Smooth muscle cell (in vitro differentiated cells): ENCODE measurements around the gene DENND1A. TPM values are rescaled to one million over a fixed set of nuclear protein-coding genes. Genes with fewer than 3 reads are reported as not detected.

Experiments used
- DNase-seq: peaks from one replicate; lab custom pipeline; 2025; ENCODE audit not compliant: unreplicated experiment; lab: John Stamatoyannopoulos, UW
- H2AFZ ChIP-seq: fragments of 200-600 bp; sonication (generic); 2 replicates; pipeline ENCODE4 v1.6.0; 2016; ENCODE audit warnings: antibody characterized with exemption, low read depth, mild to moderate bottlenecking
- H3F3A ChIP-seq: fragments of 200-600 bp; sonication (generic); 2 replicates; pipeline ENCODE4 v1.6.0; 2017; ENCODE audit warnings: antibody characterized with exemption, low read depth
- H3K27ac ChIP-seq: fragments of 200-600 bp; sonication (generic); 2 replicates; pipeline ENCODE4 v1.5.1; 2016; ENCODE audit warnings: low read depth, mild to moderate bottlenecking
- H3K27me3 ChIP-seq: fragments of 200-600 bp; sonication (generic); 2 replicates; pipeline ENCODE4 v1.6.1; 2016; ENCODE audit warnings: low read depth, mild to moderate bottlenecking
- H3K36me3 ChIP-seq: fragments of 200-600 bp; sonication (generic); 2 replicates; pipeline ENCODE4 v1.5.1; 2016; ENCODE audit warnings: low read depth
- H3K4me1 ChIP-seq: fragments of 200-600 bp; sonication (generic); 2 replicates; pipeline ENCODE4 v1.5.1; 2016; ENCODE audit warnings: low read depth
- H3K4me2 ChIP-seq: fragments of 200-600 bp; sonication (generic); 2 replicates; pipeline ENCODE4 v1.6.0; 2016; ENCODE audit warnings: mild to moderate bottlenecking
- H3K4me3 ChIP-seq: fragments of 200-600 bp; sonication (generic); 2 replicates; pipeline ENCODE4 v1.5.1; 2016; ENCODE audit warnings: mild to moderate bottlenecking
- H3K79me2 ChIP-seq: fragments of 200-600 bp; sonication (generic); 2 replicates; pipeline ENCODE4 v1.6.0; 2016; ENCODE audit warnings: low read depth, mild to moderate bottlenecking
- H3K9ac ChIP-seq: fragments of 200-600 bp; sonication (generic); 2 replicates; pipeline ENCODE4 v1.6.0; 2016; ENCODE audit warnings: low read depth
- H3K9me3 ChIP-seq: fragments of 200-600 bp; sonication (generic); replicated peaks from 2 replicates; pipeline ENCODE4 v1.5.1; 2016; ENCODE audit warnings: low read depth
- H4K20me1 ChIP-seq: fragments of 200-600 bp; sonication (generic); 2 replicates; pipeline ENCODE4 v1.6.0; 2016; ENCODE audit warnings: low read depth
- CTCF ChIP-seq: fragments of 200-600 bp; sonication (generic); IDR thresholded peaks from 2 replicates; pipeline ENCODE4 v1.5.1; 2017; ENCODE audit warnings: borderline replicate concordance, mild to moderate bottlenecking, antibody characterized with exemption; ENCODE audit not compliant: insufficient read depth, poor library complexity, severe bottlenecking
- WGBS: methylation state at CpG from one replicate; pipeline ENCODE4 v1.1.7; 2016; ENCODE audit warnings: low lambda C conversion rate; 5-methylcytosine and 5-hydroxymethylcytosine counted together
- polyA plus RNA-seq: library from polyadenylated mRNA; unstranded; fragments of >200 nt; fragmentation: Nextera tagmentation; extraction: Ambion mirVana; gene quantifications from 2 replicates; pipeline ENCODE4 v1.2.1, GENCODE V29; 2016
- total RNA-seq: library from RNA; depleted of rRNA; stranded (reverse); fragments of >200 nt; gene quantifications from 2 replicates; pipeline ENCODE4 v1.2.3, GENCODE V29; 2014

DENND1A gene
- total and polyA plus RNA-seq, 2 experiments from 2014 or later = 8.1 to 20.2 TPM

DNA sequence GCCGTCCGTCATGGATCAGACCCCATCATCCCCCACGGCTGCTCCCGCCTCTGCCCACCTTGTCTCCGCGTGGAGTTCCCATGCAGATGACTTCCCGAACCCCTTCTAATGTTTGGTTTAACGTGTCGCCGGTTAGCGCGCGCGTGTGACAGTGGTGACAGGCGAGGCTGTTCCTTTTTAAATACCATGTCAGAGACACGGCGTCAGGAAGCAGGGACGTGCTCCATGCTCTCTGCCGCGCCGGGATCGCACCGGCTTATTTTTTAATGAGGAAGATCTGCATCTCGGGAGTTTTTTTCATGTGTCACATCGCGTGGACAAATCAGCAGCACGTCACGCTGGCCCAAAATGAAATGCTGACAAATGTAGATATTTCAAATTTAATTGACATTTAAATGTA lies 538.0 kb downstream of the DENND1A start:
- no peaks in the 10 kb centered on the region for H3K4me1 ChIP-seq
- 93% methylated on average over 26 of the region's 28 CpGs for WGBS

GRCh38 chr9:123391233-123391632 lies 538.7 kb downstream of the DENND1A start:
- Histone ChIP-seq H3K9ac (no peak overlapping the region), H3K27ac (no peak overlapping the region), H3K9me3 (no peaks in the 10 kb centered on the region), H4K20me1 (no peaks in the 10 kb centered on the region), H2AFZ (no peak overlapping the region), H3K4me2 (no peak overlapping the region), H3F3A (no peaks in the 10 kb centered on the region), H3K79me2 (no peaks in the 10 kb centered on the region), H3K36me3 (no peaks in the 10 kb centered on the region), H3K4me3 (no peak overlapping the region), H3K4me1 (no peaks in the 10 kb centered on the region), H3K27me3 (no peaks in the 10 kb centered on the region)
- no peak for TF ChIP-seq CTCF
- DNase-seq = no peak
- 92% methylated on average over 5 of the region's 5 CpGs for WGBS

More for the DNA sequence above, 538.0 kb downstream of the DENND1A start:
- Histone ChIP-seq H3K79me2 (no peaks in the 10 kb centered on the region), H3K4me2 (no peak overlapping the region), H3F3A (no peaks in the 10 kb centered on the region), H4K20me1 (no peaks in the 10 kb centered on the region), H3K9ac (no peak overlapping the region), H3K27ac (no peak overlapping the region), H3K4me3 (no peak overlapping the region), H2AFZ (no peak overlapping the region), H3K27me3 (no peaks in the 10 kb centered on the region), H3K36me3 (no peaks in the 10 kb centered on the region), H3K9me3 (no peaks in the 10 kb centered on the region)
- no peak for DNase-seq
- TF ChIP-seq CTCF = no peak

GRCh38 chr9:123390337-123391135 lies 539.4 kb downstream of the DENND1A start:
- Histone ChIP-seq H3K9ac (no peak overlapping the region), H3K4me1 (no peaks in the 10 kb centered on the region), H3K36me3 (no peaks in the 10 kb centered on the region), H3K79me2 (no peaks in the 10 kb centered on the region), H2AFZ (no peak overlapping the region), H3K4me3 (no peak overlapping the region), H3K9me3 (no peaks in the 10 kb centered on the region), H3K27ac (no peak overlapping the region), H3K4me2 (no peak overlapping the region), H4K20me1 (no peaks in the 10 kb centered on the region), H3F3A (no peaks in the 10 kb centered on the region), H3K27me3 (no peaks in the 10 kb centered on the region)
- TF ChIP-seq CTCF = no peak
- WGBS = 91% methylated on average over 23 of the region's 23 CpGs
- DNase-seq = no peak

- Histone ChIP-seq H3K79me2 (no peaks in the 10 kb centered on the region), H2AFZ (no peak overlapping the region), H3K36me3 (no peaks in the 10 kb centered on the region), H4K20me1 (no peaks in the 10 kb centered on the region), H3K4me1 (no peaks in the 10 kb centered on the region), H3K4me2 (no peak overlapping the region), H3K27ac (no peak overlapping the region), H3K27me3 (no peaks in the 10 kb centered on the region), H3K9me3 (no peaks in the 10 kb centered on the region), H3K4me3 (no peak overlapping the region), H3K9ac (no peak overlapping the region), H3F3A (no peaks in the 10 kb centered on the region)
- DNase-seq = no peak
- 79% methylated on average over 12 of the region's 12 CpGs for WGBS
- TF ChIP-seq CTCF = no peak
Observed at GRCh38 chr9:123389698-123390097, 540.2 kb downstream of the DENND1A start.
